Gastrocnemius medialis (tissue), 4 donors: Measurements from ENCODE around the gene CCDC86.

ENCODE experiments used
- POLR2A ChIP-seq, 2 donors: fragments of 450-650 bp; IDR thresholded peaks; one replicate each; pipeline ENCODE4 v1.6.1; 2017; ENCODE audit warnings: antibody characterized with exemption in 2 of 2, mild to moderate bottlenecking in 2 of 2, moderate library complexity in 2 of 2
- TF ChIP-seq, protein P1 (sequence below), 5 experiments: fragments of 450-650 bp in 3 of 5; fragments of 200-600 bp in 2 of 5; sonication (generic) in 2 of 5; IDR thresholded peaks in 4 of 5; conservative IDR thresholded peaks in 1 of 5; 1 replicate in 4 of 5; 2 replicates in 1 of 5; pipeline ENCODE4 v1.5.1; 2016 to 2019; ENCODE audit warnings: antibody characterized with exemption in 5 of 5, mild to moderate bottlenecking in 3 of 5, moderate library complexity in 3 of 5

DNA sequence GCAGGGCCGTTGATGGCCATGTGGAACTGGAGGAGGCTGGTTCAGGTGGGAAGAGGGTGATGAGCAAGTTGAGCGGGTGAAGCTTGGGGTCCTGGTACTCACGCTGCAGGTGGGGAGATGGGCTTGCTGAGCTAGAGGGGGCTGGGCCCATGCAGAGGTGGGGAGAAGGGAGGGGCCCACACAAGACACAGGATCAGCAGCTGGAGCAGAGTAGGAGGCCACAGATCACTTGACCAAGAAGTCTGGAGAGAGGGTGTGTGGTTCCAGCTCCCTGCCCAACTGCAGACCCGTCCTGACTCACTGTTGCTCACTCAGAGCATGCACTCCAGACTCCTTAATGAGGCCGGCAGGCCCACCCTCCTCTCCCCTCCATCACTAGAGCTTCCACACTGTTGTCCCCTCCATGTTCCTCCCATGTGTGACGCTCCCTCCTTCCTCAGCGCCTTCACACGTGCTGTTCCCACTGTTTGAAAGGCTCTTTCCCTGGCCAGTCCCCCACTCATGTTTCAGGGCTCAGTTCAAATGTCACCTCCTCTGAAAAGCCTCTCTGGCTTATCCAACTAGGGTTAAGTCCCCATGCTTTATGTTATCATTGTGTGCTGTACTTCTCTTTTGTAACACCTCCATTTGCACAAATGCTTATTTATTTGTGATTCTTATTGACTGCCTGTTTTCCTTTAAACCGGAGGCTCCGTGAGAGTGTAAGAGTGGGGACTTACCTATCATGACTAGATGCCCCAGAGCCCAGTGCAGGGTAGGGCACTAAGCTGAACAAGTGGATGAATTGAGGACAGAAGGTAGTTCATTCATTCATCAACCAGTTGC is 2.3 kb downstream of the CCDC86 start:
- no peak for TF ChIP-seq POLR2A (IDR thresholded peaks at IDR 0.05)
- TF ChIP-seq, protein P1, sequence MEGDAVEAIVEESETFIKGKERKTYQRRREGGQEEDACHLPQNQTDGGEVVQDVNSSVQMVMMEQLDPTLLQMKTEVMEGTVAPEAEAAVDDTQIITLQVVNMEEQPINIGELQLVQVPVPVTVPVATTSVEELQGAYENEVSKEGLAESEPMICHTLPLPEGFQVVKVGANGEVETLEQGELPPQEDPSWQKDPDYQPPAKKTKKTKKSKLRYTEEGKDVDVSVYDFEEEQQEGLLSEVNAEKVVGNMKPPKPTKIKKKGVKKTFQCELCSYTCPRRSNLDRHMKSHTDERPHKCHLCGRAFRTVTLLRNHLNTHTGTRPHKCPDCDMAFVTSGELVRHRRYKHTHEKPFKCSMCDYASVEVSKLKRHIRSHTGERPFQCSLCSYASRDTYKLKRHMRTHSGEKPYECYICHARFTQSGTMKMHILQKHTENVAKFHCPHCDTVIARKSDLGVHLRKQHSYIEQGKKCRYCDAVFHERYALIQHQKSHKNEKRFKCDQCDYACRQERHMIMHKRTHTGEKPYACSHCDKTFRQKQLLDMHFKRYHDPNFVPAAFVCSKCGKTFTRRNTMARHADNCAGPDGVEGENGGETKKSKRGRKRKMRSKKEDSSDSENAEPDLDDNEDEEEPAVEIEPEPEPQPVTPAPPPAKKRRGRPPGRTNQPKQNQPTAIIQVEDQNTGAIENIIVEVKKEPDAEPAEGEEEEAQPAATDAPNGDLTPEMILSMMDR (IDR thresholded peaks at IDR 0.05 in 4 of 5, conservative IDR thresholded peaks at IDR 0.05 in 1 of 5) = no peak
